BLaER1 treated with 17β-estradiol and CSF1 and Interleukin-3, amounts not matched to agents 10 nM and 100 nM (cell line): ENCODE data around the gene PDIA6.

ENCODE experiments used
- H3K27ac ChIP-seq, 11 experiments: shearing (Covaris generic); formaldehyde crosslinking; 2 replicates each; pipeline ENCODE4 v1.8.1; 2022
- H3K27me3 ChIP-seq, 11 experiments: shearing (Covaris generic); formaldehyde crosslinking; 2 replicates each; pipeline ENCODE4 v1.8.1; 2022
- H3K36me3 ChIP-seq, 11 experiments: shearing (Covaris generic); formaldehyde crosslinking; 2 replicates each; pipeline ENCODE4 v1.8.1; 2022
- H3K4me1 ChIP-seq, 10 experiments: shearing (Covaris generic); formaldehyde crosslinking; 2 replicates each; pipeline ENCODE4 v1.8.1; 2022
- H3K4me2 ChIP-seq, 11 experiments: shearing (Covaris generic); formaldehyde crosslinking; 2 replicates each; pipeline ENCODE4 v1.8.1; 2022
- H3K4me3 ChIP-seq, 10 experiments: shearing (Covaris generic); formaldehyde crosslinking; 2 replicates each; pipeline ENCODE4 v1.8.1; 2022
- H3K9ac ChIP-seq, 11 experiments: shearing (Covaris generic); formaldehyde crosslinking; 2 replicates each; pipeline ENCODE4 v1.8.1; 2022
- H3K9me3 ChIP-seq, 11 experiments: shearing (Covaris generic); formaldehyde crosslinking; replicated peaks in 1 of 11; 2 replicates each; pipeline ENCODE4 v1.8.1; 2022
- H4K20me1 ChIP-seq, 11 experiments: shearing (Covaris generic); formaldehyde crosslinking; 2 replicates each; pipeline ENCODE4 v1.8.1; 2022
- Cebpa-rat ChIP-seq, 11 experiments: shearing (Covaris generic); IDR thresholded peaks; 2 replicates each; pipeline ENCODE4 v1.8.1; 2022

The PDIA6 gene

GRCh38 chr2:10812362-10813162, at the start of gene PDIA6:
PDIA6 (minus strand) TSS chr2:10812785; CDS start chr2:10812696, 89 bp downstream.
- peak within 1 kb of the TSS; percentile 89 to 98 (median 96) for H3K4me2 ChIP-seq
- H3K27ac ChIP-seq: peak within 1 kb of the TSS; percentile 89 to 99 (median 98)
- TF ChIP-seq Cebpa-rat (IDR thresholded peaks at IDR 0.05): no peak
- peaks cover 11 to 42% (median 25%) of the 10 kb centered on the region in 11 experiments; a peak in 21 of 22 replicates for H3K36me3 ChIP-seq
- peak within 1 kb of the TSS; percentile 75 to 99 (median 97) for H3K4me3 ChIP-seq
- H3K9ac ChIP-seq: peak within 1 kb of the TSS; percentile 97 to 100 (median 99)
- peaks cover 67 to 84% (median 76%) of the 10 kb centered on the region in 10 experiments for H3K4me1 ChIP-seq
- peaks cover 42 to 45% (median 43%) of the 10 kb centered on the region in 11 experiments for H4K20me1 ChIP-seq
- no peaks in the 10 kb centered on the region for H3K9me3 ChIP-seq
- no peaks in the 10 kb centered on the region for H3K27me3 ChIP-seq

GRCh38 chr2:10862330-10862729, 49.7 kb upstream of the PDIA6 start:
- Histone ChIP-seq H4K20me1 (peaks cover 0 to 8% (median 0%) of the 10 kb centered on the region in 11 experiments; a peak in 3 of 22 replicates), H3K9me3 (no peaks in the 10 kb centered on the region), H3K27me3 (no peaks in the 10 kb centered on the region), H3K4me2 (no peak overlapping the region), H3K9ac (no peak overlapping the region), H3K4me1 (peaks cover 21 to 41% (median 32%) of the 10 kb centered on the region in 10 experiments), H3K4me3 (no peak overlapping the region), H3K36me3 (no peaks in the 10 kb centered on the region), H3K27ac (no peak overlapping the region)
- TF ChIP-seq Cebpa-rat (IDR thresholded peaks at IDR 0.05): no peak

- H3K36me3 ChIP-seq: no peaks in the 10 kb centered on the region
- no peaks in the 10 kb centered on the region for H3K27me3 ChIP-seq
- no peak overlapping the region for H3K27ac ChIP-seq
- H3K9me3 ChIP-seq: no peaks in the 10 kb centered on the region
- no peak for TF ChIP-seq Cebpa-rat (IDR thresholded peaks at IDR 0.05)
- no peak overlapping the region for H3K9ac ChIP-seq
- no peak overlapping the region for H3K4me3 ChIP-seq
- H4K20me1 ChIP-seq: peaks cover 0 to 8% (median 0%) of the 10 kb centered on the region in 11 experiments; a peak in 3 of 22 replicates
- H3K4me2 ChIP-seq: no peak overlapping the region
- peaks cover 21 to 37% (median 32%) of the 10 kb centered on the region in 10 experiments for H3K4me1 ChIP-seq
These were observed 49.2 kb upstream of the PDIA6 start for GRCh38 chr2:10861765-10862164.

- no peak overlapping the region for H3K4me3 ChIP-seq
- no peak overlapping the region for H3K9ac ChIP-seq
- no peaks in the 10 kb centered on the region for H3K9me3 ChIP-seq
- peaks cover 21 to 31% (median 27%) of the 10 kb centered on the region in 10 experiments for H3K4me1 ChIP-seq
- H3K36me3 ChIP-seq: no peaks in the 10 kb centered on the region
- TF ChIP-seq Cebpa-rat (IDR thresholded peaks at IDR 0.05): no peak
- H3K4me2 ChIP-seq: no peak overlapping the region
- H4K20me1 ChIP-seq: peaks cover 0 to 8% (median 0%) of the 10 kb centered on the region in 11 experiments; a peak in 3 of 22 replicates
- H3K27ac ChIP-seq: no peak overlapping the region
- no peaks in the 10 kb centered on the region for H3K27me3 ChIP-seq
These were observed 48.3 kb upstream of the PDIA6 start for GRCh38 chr2:10860814-10861325.

- H3K27me3 ChIP-seq: no peaks in the 10 kb centered on the region
These were observed 47.7 kb upstream of the PDIA6 start for GRCh38 chr2:10860081-10860813.

GRCh38 chr2:10859278-10859677, 46.7 kb upstream of the PDIA6 start:
- H3K27me3 ChIP-seq: no peaks in the 10 kb centered on the region
- H3K4me2 ChIP-seq: no peak overlapping the region
- peaks cover 0 to 7% (median 0%) of the 10 kb centered on the region in 11 experiments; a peak in 3 of 22 replicates for H4K20me1 ChIP-seq
- no peak overlapping the region for H3K9ac ChIP-seq
- peaks cover 11 to 15% (median 13%) of the 10 kb centered on the region in 10 experiments; a peak in 19 of 20 replicates for H3K4me1 ChIP-seq
- no peak overlapping the region for H3K27ac ChIP-seq
- no peaks in the 10 kb centered on the region for H3K9me3 ChIP-seq
- H3K4me3 ChIP-seq: no peak overlapping the region
- no peaks in the 10 kb centered on the region for H3K36me3 ChIP-seq
- no peak for TF ChIP-seq Cebpa-rat (IDR thresholded peaks at IDR 0.05)

More at GRCh38 chr2:10860081-10860813, 47.7 kb upstream of the PDIA6 start:
- peaks cover 0 to 8% (median 0%) of the 10 kb centered on the region in 11 experiments; a peak in 3 of 22 replicates for H4K20me1 ChIP-seq
- H3K4me1 ChIP-seq: peaks cover 21 to 25% (median 22%) of the 10 kb centered on the region in 10 experiments
- H3K36me3 ChIP-seq: no peaks in the 10 kb centered on the region
- TF ChIP-seq Cebpa-rat (IDR thresholded peaks at IDR 0.05): no peak
- H3K4me3 ChIP-seq: no peak overlapping the region
- no peaks in the 10 kb centered on the region for H3K9me3 ChIP-seq
- H3K9ac ChIP-seq: no peak overlapping the region
- H3K27ac ChIP-seq: no peak overlapping the region
- no peak overlapping the region for H3K4me2 ChIP-seq

- no peak overlapping the region for H3K27ac ChIP-seq
- no peak overlapping the region for H3K9ac ChIP-seq
- TF ChIP-seq Cebpa-rat (IDR thresholded peaks at IDR 0.05): no peak
- no peaks in the 10 kb centered on the region for H3K27me3 ChIP-seq
- H4K20me1 ChIP-seq: no peaks in the 10 kb centered on the region
- no peak overlapping the region for H3K4me3 ChIP-seq
- H3K36me3 ChIP-seq: no peaks in the 10 kb centered on the region
- no peak overlapping the region for H3K4me2 ChIP-seq
- no peaks in the 10 kb centered on the region for H3K4me1 ChIP-seq
- H3K9me3 ChIP-seq: peaks cover 0 to 7% (median 0%) of the 10 kb centered on the region in 11 experiments; a peak in 2 of 22 replicates
These were observed 36.0 kb upstream of the PDIA6 start for GRCh38 chr2:10848541-10848940.

- Histone ChIP-seq H3K9me3 (peaks cover 0 to 9% (median 6%) of the 10 kb centered on the region in 11 experiments; a peak in 20 of 22 replicates), H4K20me1 (no peaks in the 10 kb centered on the region), H3K27ac (no peak overlapping the region), H3K4me1 (no peaks in the 10 kb centered on the region), H3K9ac (no peak overlapping the region), H3K4me2 (no peak overlapping the region), H3K27me3 (no peaks in the 10 kb centered on the region), H3K4me3 (no peak overlapping the region), H3K36me3 (no peaks in the 10 kb centered on the region; a peak in 1 of 22 replicates)
- TF ChIP-seq Cebpa-rat (IDR thresholded peaks at IDR 0.05): no peak
These were observed 34.4 kb upstream of the PDIA6 start for GRCh38 chr2:10847008-10847407.
